PC-3 (cell line): ENCODE measurements around the gene TCF20. TPM values are rescaled to one million over a fixed set of nuclear protein-coding genes. Genes with fewer than 3 reads are reported as not detected.

Source experiments
- ATAC-seq: fragments of 200-7000 bp; cut with Tn5 transposase; 2 replicates; pipeline ENCODE4 v1.9.1; 2020; ENCODE audit warnings: mild to moderate bottlenecking, moderate library complexity
- BruUV-seq: library from RNA; stranded (reverse); fragments of 400-500 nt; replicated peaks from 2 replicates; lab custom pipeline; 2021; lab: Mats Ljungman, UMichigan
- CTCF ChIA-PET: fragments of 300-600 bp; sonication (Branson Sonifier 250); formaldehyde crosslinking; loops from one replicate; lab custom pipeline; 2022; ENCODE audit warnings: antibody characterized with exemption; lab: Charles Lee
- POLR2A ChIA-PET: fragments of 300-600 bp; sonication (Branson Sonifier 250); formaldehyde crosslinking; loops from one replicate; lab custom pipeline; 2022; ENCODE audit warnings: antibody characterized with exemption; ENCODE audit not compliant: unreplicated experiment; lab: Charles Lee
- DNase-seq: peaks from one replicate; pipeline ENCODE4 v3.0.0-alpha.2; 2015
- H2AFZ ChIP-seq: fragments of 300-600 bp; sonication (generic); 2 replicates; pipeline ENCODE4 v1.6.0; 2016; ENCODE audit warnings: antibody characterized with exemption, low read length
- H3F3A ChIP-seq: fragments of 300-600 bp; sonication (generic); one replicate; pipeline ENCODE4 v1.6.0; 2017; ENCODE audit warnings: antibody characterized with exemption, low read length, control low read depth, mild to moderate bottlenecking; ENCODE audit not compliant: unreplicated experiment
- H3K27ac ChIP-seq: fragments of 300-600 bp; sonication (generic); 2 replicates; pipeline ENCODE4 v1.5.1; 2016; ENCODE audit warnings: mild to moderate bottlenecking, low read length
- H3K27me3 ChIP-seq: fragments of 300-600 bp; sonication (generic); 2 replicates; pipeline ENCODE4 v1.6.1; 2016; ENCODE audit warnings: low read length, mixed read lengths
- H3K36me3 ChIP-seq: fragments of 300-600 bp; sonication (generic); 2 replicates; pipeline ENCODE4 v1.6.1; 2016; ENCODE audit warnings: low read depth, mixed run types, low read length, mixed read lengths
- H3K4me1 ChIP-seq: fragments of 300-600 bp; sonication (generic); 2 replicates; pipeline ENCODE4 v1.5.1; 2016; ENCODE audit warnings: low read length; ENCODE audit not compliant: insufficient read depth
- H3K4me2 ChIP-seq: fragments of 300-600 bp; sonication (generic); 2 replicates; pipeline ENCODE4 v1.6.0; 2016; ENCODE audit warnings: low read length
- H3K4me3 ChIP-seq: fragments of 300-600 bp; sonication (generic); 2 replicates; pipeline ENCODE4 v1.5.1; 2016; ENCODE audit warnings: mild to moderate bottlenecking, low read length, mixed read lengths
- H3K79me2 ChIP-seq: fragments of 300-600 bp; sonication (generic); 2 replicates; pipeline ENCODE4 v1.6.1; 2017; ENCODE audit warnings: low read length, mixed read lengths
- H3K9ac ChIP-seq: fragments of 300-600 bp; sonication (generic); 2 replicates; pipeline ENCODE4 v1.6.0; 2016; ENCODE audit warnings: mild to moderate bottlenecking, low read length
- H3K9me2 ChIP-seq: fragments of 300-600 bp; sonication (generic); replicated peaks from 2 replicates; pipeline ENCODE4 v1.6.1; 2016; ENCODE audit warnings: mixed run types, low read length, mixed read lengths
- H3K9me3 ChIP-seq: fragments of 300-600 bp; sonication (generic); 2 replicates; pipeline ENCODE4 v1.6.1; 2016; ENCODE audit warnings: low read length, mixed read lengths
- H4K20me1 ChIP-seq: fragments of 300-600 bp; sonication (generic); 2 replicates; pipeline ENCODE4 v1.6.1; 2016; ENCODE audit warnings: low read length, mixed read lengths
- EZH2 ChIP-seq: fragments of 300-600 bp; sonication (generic); IDR thresholded peaks from one replicate; pipeline ENCODE4 v1.6.1; 2017; ENCODE audit warnings: antibody characterized with exemption, mild to moderate bottlenecking, low read length; ENCODE audit not compliant: unreplicated experiment
- EZH2phosphoT487 ChIP-seq: fragments of 300-600 bp; sonication (generic); IDR thresholded peaks from 2 replicates; pipeline ENCODE4 v1.6.1; 2018; ENCODE audit warnings: mild to moderate bottlenecking, antibody characterized with exemption, low read length, borderline replicate concordance
- intact Hi-C: fragments of 100-400 bp; cut with micrococcal nuclease; formaldehyde crosslinking; loops from 2 replicates; pipeline ENCODE4 v1.9.0; 2023
- total RNA-seq: library from RNA; depleted of rRNA; stranded (reverse); fragments of >200 nt; gene quantifications from 2 replicates; pipeline ENCODE4 v1.2.3, GENCODE V29; 2014
- TF ChIP-seq, protein P1 (sequence below): fragments of 300-600 bp; sonication (generic); conservative IDR thresholded peaks from 2 replicates; pipeline ENCODE4 v1.5.1; 2017; ENCODE audit warnings: antibody characterized with exemption, low read depth, mild to moderate bottlenecking, low read length

TCF20 gene
- total RNA-seq, 1 experiment from 2014 or later, result 36.0 TPM

DNA sequence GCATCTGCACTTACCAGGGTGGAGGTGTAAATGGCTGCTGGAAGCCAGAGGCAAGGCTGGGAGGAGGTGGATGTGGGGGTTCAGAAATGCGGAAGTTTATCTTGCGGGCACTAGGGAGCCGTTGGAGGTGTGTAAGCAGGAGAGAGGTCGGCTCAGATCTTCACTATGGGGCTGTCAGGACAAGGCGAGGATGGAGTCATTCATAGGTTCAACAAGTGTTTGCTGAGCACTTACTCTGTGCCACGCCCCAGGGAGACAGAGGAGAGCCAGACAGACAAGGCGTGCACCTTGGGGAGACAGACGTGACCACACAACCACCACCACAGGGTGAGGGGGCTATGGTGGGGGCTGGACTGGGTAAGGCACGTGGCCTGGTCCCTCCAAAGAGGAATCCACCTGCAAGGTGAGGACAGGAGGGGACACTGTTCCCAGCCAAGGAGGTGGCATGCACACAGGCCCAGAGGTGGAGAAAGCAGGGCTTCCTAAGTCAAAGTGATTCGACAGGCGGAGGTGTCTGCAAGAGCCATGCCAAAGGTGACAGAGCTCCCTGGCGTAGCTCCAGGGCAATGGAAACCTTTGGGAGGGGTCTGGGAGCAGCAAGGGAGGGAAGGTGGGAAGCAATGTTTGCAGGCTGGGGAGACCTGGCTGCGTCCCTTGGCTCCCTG lies 30.8 kb upstream of the TCF20 start:
- no peaks in the 10 kb centered on the region for H3K36me3 ChIP-seq
- POLR2A ChIA-PET, result no interaction called here
- no peaks in the 10 kb centered on the region for H3K27me3 ChIP-seq
- H3K9ac ChIP-seq, result no peak overlapping the region
- no peak overlapping the region for H2AFZ ChIP-seq
- H3K4me3 ChIP-seq, result no peak overlapping the region
- no peaks in the 10 kb centered on the region for H3K4me1 ChIP-seq
- H3K79me2 ChIP-seq, result no peaks in the 10 kb centered on the region
- no TSS peak for BruUV-seq
- intact Hi-C loops, result no loop called here
- no peak overlapping the region for H3K4me2 ChIP-seq
- DNase-seq (no peak), ATAC-seq (no peak)
- H3K27ac ChIP-seq, result no peak overlapping the region
- CTCF ChIA-PET, result no interaction called here
- TF ChIP-seq EZH2phosphoT487 (no peak), EZH2 (no peak)
- TF ChIP-seq, protein P1, sequence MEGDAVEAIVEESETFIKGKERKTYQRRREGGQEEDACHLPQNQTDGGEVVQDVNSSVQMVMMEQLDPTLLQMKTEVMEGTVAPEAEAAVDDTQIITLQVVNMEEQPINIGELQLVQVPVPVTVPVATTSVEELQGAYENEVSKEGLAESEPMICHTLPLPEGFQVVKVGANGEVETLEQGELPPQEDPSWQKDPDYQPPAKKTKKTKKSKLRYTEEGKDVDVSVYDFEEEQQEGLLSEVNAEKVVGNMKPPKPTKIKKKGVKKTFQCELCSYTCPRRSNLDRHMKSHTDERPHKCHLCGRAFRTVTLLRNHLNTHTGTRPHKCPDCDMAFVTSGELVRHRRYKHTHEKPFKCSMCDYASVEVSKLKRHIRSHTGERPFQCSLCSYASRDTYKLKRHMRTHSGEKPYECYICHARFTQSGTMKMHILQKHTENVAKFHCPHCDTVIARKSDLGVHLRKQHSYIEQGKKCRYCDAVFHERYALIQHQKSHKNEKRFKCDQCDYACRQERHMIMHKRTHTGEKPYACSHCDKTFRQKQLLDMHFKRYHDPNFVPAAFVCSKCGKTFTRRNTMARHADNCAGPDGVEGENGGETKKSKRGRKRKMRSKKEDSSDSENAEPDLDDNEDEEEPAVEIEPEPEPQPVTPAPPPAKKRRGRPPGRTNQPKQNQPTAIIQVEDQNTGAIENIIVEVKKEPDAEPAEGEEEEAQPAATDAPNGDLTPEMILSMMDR, result no peak
- H3F3A ChIP-seq, result no peaks in the 10 kb centered on the region
- H4K20me1 ChIP-seq, result no peaks in the 10 kb centered on the region
- no peaks in the 10 kb centered on the region for H3K9me2 ChIP-seq
- no peaks in the 10 kb centered on the region for H3K9me3 ChIP-seq

DNA sequence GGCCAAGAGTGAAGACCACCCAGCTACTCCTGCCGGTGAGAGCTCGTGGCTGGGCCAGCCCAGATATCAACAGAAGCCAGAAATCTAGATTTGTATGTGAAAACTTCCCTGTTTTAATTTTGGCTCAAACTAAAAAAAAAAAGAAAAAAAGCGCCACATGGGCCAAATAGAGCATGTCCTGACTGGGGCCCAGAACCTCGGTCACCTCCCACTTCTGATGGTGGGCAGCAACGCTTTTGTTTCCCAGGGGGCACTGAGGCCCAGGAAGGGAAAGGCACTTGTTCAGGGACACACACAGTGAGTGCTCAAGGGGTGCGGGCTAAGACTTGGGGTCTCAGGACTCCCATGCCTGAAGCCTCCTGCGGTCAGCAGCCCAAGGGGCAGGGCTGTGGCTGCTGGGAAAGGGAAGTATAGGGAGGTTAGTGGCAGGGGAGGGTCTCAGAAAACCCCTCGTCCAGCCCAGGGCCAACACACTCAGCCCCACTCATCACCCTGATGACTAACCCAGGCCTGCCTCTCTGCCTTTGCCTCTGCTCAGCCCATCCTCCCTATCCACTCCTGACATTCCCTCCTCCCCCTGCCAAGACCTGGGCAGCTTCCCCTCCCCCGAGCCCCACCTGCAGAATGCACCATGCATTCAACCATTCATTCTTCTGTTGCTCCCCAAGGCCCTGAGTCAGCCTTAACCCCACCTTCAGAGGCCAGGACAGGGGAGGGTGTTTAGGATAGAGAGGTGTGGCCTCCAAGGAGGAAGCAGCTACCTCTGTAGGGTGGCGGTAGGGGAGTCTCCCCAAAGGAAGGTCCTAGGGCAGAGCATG lies 30.0 kb upstream of the TCF20 start:
- BruUV-seq, result no TSS peak
- Histone ChIP-seq H3K9me2 (no peaks in the 10 kb centered on the region), H4K20me1 (no peaks in the 10 kb centered on the region), H3K4me1 (no peaks in the 10 kb centered on the region), H3K4me2 (no peak overlapping the region), H2AFZ (no peak overlapping the region), H3K9me3 (no peaks in the 10 kb centered on the region), H3K9ac (no peak overlapping the region), H3K27ac (no peak overlapping the region), H3K4me3 (no peak overlapping the region), H3F3A (no peaks in the 10 kb centered on the region), H3K27me3 (no peaks in the 10 kb centered on the region), H3K36me3 (no peaks in the 10 kb centered on the region), H3K79me2 (no peaks in the 10 kb centered on the region)
- intact Hi-C loops, result no loop called here
- DNase-seq (peak; percentile 6), ATAC-seq (peak; percentile 22; the same call in 1 of the 2 replicates)
- CTCF ChIA-PET, result no interaction called here
- POLR2A ChIA-PET, result no interaction called here
- TF ChIP-seq EZH2phosphoT487, result no peak
- no peak for TF ChIP-seq EZH2
- TF ChIP-seq, protein P1, result no peak
